NCI-H748 (cell line): ENCODE measurements around the gene WWOX.

ENCODE experiments used
- DNase-seq: peaks from one replicate; lab custom pipeline; 2025; ENCODE audit not compliant: unreplicated experiment; lab: John Stamatoyannopoulos, UW

Gene WWOX

DNA sequence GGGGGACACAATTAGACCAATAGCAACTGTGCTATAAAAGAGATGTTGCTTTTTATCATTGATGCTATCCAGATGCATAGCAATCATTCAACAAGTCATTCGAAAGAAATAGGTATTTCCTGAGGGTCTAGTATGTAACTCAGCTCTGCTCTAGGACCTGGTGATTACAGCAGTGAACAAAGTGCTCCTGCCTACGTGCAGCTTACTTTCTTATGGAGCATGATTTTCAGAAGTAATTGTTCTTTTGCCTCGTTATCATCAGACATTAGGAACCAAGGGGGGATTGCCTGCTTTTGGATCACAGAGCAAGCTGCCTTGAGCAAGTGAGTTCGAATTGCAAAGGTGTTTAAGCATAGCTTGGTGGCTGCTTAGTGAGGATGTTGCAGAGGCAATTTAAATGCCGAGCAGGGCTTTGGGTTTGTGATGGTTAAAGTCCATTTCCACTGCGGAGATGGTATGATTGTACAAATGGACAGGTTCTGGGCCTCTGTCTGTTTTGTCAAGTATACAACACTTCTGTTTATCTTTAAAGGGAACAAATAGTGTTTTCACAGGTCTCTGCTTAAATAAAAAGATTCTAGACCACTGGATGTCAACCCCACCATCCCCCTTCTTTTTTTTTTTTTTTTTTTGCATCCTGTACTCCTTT is 41.5 kb downstream of the WWOX start:
- no peak for DNase-seq

DNA sequence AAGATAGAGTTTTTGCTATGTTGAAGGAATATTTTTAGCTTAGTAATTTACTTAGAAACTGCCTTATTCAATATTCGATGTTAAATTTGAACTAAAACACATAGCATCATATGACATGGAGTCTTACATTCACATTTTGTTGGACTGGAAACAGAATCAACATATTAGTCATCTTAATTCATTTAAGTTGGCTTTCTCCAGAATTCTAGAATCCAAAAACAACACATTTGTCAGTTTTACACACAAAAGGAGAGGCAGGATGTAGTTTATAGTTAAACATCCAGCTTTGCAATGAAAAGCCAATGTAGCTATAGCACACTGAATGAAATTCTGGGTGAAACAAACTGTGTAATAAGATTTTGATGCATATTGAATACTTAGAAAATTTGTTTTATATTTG is 43.3 kb downstream of the WWOX start:
- no peak for DNase-seq

DNA sequence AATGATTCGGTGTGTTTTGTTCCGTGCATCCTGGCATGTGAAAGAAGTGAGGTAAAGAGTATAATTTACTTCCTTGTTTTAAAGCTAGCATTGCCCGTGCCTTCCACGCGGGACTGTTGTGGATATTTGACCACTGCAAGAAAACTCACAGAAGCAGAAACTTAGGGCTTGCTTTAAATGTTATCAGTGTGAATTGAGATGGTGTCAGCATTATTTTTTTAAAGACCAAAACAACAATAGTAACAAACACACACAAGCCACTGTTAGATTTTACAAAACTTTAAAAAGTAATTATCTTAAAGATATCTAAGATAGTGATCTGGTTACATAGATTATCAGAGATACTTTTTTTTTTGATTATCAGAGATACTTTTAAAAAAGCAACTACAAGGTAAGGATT is 47.4 kb downstream of the WWOX start:
- DNase-seq = no peak

DNA sequence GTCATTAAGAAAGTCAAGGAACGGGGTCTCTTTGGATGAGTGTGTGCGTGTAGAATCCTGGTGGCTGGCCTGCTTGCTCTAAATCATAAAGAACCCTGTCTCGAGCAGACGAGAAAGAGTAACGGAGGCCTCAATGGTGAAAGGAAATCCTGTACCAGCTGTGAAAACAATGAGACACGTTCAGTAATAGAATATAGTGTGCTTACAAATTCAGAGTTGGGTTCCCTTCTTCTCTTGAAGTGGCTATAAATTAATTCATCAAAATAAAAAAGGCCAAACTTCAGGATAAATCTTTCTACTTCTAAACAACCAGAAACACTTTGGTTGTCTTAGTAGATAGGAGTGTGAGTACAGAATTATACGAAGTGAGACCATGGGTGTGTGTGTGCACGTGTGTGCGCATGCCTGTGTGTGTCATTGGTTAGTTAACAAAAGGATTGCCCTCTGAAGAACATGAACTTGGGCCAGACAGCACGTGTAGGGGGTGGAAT is 48.5 kb downstream of the WWOX start:
- DNase-seq = no peak

DNA sequence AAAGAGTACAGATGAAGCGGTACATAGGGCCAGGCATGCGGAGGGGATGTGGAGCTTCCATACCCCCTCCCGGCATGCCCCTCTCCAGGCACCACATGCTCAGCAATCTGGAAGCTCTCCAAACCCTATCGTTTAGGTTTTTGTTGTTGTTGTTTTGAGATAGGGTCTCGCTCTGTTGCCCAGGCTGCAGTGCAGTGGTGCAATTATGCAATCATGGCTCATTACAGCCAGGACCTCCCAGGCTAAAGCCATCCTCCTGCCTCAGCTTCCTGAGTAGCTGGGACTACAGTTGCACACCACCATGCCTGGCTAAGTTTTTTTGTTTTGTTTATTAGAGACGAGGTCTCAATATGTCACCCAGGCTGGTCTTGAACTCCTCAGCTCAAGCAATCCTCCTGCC is 50.8 kb downstream of the WWOX start:
- DNase-seq = no peak

DNA sequence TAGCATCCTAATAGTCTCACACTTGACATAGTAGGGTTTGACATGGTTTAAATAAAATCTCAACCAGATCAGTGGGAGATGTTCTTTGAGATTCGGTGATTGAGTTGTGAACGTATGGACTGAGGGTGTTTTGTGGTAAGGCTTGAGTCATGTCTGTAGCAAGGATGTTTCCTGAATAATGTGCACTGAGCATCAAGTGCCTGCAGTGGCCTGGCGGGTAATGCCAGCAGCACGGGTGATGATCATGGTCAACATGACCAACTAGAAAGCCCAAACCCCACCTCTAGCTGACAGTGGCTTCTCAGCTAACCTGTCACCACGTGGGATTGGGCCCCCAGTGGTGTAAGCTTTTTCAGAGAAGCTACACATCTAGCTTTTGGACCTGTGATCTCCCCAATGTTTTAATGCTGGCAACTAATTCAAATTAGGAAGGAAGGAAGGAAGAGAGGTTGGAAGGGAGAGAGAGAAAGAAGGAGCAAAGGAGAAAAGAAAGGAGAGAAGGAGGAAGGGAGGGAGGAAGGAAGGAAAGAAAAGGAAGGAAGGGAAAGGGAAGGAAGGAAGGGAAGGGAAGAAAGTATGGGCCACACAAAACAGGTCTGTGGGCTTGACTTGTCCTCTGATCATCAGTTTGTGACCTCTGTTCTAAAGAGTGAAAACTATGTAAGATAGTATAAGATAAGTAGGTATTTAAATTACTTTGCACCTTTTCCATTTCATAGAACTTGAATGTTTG is 55.4 kb downstream of the WWOX start:
- DNase-seq = no peak

DNA sequence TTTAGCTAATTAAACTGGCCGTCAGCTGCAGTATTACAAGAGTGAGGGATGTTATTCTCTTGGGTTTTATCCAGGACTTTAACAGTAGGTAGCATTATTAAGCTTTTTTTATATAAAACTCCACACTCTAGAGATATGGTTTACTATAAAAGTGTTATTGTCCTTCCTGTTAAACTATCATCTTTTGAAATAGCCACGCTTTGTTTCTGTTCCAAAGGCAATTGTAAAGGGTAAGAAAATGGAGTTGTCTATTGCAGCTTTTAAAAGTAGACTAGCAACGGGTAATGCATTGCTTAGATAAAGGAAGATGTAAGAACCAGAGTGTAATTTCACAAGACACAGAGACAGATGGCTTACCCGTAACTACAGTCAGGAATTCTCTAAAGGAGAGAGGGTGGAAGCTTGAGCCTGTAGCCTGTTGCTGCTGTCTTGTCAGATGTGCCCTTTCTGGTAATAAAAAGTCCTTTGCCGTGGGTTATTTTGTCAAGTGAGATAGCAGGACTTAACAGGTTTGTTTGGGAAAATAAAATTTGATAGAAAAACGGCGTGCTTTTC is 56.4 kb downstream of the WWOX start:
- DNase-seq = no peak

DNA sequence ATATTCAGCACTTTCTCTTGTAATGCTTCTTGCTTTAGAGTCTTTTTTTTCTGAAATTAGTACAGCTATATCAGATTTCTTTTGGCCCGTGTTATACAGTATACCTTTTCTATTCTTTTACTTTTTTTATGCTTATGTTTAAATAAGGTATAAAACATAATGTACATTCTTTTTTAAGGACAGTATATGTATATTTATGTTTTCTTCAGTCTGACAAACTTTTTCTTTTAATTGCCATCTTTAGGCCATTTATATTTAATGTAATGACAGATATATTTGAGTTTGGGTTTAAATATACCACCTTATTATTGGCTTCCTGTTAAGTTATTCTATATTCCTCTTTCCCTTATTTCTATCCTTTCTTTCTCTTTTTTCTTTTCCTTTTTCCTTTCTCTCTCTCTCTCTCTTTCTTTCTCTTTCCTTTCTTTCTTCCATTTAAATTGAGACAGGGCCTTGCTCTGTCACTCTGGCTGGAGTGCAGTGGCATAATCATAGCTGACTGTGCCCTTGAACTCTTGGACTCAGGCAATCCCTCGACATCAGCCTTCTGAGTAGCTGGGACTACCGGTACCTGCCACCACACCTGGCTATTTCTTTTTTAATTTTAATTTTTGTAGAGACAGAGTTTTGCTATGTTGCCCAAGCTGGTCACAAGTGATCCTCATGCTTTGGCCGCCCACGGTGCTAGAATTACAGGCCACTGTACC is 61.7 kb downstream of the WWOX start:
- DNase-seq = no peak

DNA sequence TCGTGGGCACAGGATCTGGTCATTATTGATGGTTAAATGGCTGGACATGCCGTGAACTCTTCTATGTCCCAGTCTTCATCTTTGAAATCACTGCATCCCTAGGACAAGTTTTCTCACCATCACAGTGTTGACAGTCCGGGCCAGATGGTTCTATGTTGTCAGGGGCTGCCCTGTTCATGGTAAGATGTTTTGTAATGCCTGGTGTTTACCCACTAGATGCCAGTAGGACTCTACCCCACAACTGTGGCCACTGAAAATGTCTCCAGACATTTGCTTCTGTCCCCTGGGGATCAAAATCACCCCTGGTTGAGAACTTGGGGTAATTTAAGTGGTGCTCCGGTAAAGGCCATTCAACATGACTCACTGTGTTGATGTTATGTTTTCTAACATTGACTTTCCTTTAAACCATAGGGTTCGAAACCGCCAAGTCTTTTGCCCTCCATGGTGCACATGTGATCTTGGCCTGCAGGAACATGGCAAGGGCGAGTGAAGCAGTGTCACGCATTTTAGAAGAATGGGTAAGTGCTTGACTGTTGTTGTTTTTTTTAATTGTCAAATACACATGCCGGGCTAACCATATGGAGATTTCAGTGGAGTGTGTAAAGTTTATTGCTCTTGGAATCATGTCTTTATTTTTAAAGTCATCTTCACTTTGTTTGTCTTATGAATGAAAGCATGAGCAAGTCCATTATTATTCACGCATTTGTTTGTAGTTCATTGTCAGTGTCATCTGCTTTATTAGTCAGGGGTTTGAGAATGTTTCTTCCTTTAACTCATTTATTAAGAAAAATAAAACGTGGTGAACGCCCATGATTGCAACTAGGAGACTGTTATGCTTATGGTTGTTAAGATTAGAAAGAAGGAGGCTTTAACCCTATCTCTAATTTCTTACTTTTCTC is 64.6 kb downstream of the WWOX start:
- DNase-seq = no peak

DNA sequence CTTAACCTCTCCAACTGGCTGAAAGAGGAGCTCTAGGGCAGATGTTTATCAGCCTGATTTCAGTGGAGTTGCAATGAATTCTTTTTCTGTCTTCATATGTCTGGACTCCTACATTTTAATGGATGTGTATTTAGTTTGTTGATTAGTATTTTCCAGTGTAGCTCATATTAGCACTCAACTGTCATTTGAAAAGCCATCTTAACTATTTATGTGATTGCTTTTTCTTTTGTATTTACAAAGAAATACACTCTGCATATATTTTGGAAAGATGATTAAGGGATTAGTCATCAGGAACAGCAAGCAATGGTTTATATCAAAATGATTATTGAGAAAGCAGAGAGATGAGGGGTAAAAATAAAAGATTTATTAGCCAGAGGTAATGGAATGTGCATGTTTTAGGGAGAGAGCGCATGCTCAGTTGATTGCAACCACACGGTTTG is 71.1 kb downstream of the WWOX start:
- no peak for DNase-seq

DNA sequence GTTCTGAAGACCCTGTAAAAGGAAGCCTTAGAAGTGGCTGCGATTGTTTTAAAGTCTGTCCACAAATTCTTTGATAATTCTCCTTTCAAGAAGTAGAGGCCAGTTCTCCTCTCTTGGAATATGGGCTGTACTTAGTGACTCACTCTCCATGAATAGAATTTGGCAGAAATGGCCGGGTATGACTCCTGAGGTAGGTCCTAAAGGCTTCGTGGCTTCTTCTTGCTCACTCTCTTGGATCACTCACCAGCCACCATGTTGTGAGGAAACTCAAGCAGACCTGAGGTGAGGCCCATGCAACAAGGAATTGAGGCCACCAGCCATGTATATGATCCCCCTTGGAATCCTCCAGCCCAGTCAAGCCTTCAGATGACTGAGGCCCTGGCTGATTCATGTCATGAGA is 75.8 kb downstream of the WWOX start:
- no peak for DNase-seq

DNA sequence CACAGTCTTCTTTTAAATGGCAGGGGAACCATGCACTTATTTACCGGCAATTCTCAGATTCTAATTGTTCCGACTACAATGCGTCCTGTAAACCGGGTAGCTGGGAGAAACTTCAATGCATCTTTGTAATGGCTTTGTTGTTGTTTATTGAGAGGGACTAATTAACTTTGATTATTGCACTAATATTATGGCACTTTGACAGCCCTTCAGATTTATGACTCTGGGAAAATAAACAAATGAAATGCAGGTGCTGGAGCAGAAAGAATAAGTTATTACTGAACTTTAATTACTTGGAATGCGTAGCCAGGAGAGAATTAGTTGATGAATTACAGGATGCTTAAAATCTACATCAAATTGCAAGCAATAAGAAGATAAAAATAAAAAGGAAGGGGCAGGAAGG is 77.0 kb downstream of the WWOX start:
- DNase-seq = peak; percentile 65

DNA sequence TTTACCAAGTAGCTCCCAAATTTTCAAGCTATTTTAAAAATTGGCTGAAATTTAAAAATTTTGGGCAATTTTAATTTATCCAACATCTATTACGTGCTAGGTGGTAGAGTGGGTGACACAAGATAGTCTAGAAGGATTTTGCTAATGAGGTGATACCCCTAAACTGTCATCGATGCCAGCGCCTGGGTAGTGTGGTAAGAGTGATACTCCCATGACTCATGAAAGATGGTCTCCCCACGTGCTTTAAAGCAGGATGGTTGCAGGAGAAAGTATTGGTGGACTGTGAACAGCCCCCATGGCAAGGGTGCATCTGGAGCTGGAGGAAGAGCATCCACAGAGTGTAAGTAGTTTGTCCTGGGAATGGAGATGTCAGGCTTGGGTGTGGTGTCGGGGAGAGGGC is 77.8 kb downstream of the WWOX start:
- DNase-seq = no peak

DNA sequence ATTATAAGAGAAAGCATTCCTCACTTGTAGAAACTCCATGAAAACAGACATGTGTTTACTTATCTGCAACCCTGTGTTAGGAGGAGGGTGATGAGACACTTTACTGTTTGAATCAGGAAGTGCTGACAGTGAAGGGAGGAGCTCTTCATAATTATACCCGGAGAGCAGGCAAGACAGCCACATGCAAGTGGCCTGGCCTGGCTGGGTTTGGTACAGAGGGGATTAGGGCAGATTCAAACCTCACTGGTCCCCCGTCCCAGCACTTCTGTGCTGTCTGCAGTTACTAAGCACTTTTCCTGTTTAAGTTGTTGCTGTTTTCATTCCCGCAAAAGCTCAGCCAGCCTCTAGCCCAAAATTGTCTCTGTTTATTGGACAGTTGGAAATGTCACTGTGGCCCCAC is 78.5 kb downstream of the WWOX start:
- DNase-seq = peak; percentile 76

DNA sequence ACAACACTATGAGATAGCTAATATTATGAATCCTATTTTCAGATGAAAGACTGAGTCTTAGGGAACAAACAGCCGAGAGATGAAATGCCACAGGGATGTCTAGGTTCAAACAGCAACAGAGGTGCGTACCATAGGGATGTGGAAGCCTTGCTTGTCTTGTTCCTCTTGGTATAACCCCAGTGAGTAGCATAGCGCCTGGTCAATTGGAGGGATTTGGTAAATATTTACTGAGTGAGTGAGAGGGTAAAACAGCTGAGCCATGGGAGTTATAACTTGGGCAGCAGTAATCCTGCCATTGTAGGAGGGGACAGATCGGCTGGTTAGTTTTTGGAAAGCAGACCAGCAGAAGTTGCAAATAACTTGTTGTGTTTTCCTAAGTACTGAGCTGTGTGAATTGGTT is 80.2 kb downstream of the WWOX start:
- peak; percentile 61 for DNase-seq

DNA sequence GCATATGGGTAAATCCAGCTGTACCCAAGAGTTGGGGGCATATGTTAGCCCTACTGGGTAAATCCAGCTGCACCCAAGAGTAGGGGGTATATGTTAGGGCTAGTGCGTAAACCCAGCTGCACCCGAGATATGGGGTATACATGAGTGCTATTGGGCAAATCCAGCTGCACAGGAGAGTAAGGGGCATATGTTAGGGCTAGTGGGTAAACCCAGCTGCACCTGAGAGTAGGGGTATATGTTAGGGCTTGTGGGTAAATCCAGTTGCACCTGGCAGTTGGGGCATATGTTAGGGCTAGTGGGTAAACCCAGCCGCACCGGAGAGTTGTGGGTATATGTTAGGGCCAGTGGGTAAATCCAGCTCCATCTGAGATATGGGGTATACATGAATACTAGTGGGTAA is 80.9 kb downstream of the WWOX start:
- no peak for DNase-seq

DNA sequence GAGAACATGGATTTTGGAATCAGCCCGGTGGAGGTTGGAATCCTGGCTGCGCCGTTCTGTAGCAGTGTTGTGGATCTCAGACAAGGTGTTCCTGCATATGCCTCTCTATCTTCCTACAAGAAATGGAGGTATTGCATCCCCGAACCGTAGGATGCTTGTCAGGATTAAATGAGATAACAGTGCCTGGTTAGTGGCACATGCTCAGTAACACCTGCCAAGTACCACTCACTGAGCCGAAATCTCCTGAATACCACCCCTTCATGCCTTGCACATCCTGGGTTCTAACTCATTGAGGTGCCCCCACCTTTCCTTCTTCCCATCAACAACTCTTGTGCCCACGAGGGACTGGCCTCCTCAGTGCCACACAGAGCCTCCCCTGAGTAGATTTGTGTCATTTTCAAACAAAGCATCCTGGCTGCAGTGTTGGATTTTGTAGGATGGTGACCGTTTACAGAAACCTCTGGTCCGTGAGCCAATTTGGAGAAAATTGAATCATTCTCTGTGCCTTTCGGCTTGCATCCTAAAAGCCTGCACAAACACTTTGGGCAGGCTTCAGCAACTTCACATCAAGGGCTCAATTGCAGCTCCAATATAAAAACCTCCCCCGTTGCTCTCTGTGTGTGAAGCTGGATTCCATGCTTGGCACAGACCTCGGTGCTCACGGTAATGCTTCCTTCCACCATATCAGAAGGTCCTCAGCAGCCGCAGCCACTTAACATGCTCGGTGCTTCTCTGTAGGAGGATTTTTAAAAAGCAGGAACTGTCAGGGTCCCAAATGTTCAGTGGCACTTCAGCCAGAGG is 84.2 kb downstream of the WWOX start:
- DNase-seq = peak; percentile 71

DNA sequence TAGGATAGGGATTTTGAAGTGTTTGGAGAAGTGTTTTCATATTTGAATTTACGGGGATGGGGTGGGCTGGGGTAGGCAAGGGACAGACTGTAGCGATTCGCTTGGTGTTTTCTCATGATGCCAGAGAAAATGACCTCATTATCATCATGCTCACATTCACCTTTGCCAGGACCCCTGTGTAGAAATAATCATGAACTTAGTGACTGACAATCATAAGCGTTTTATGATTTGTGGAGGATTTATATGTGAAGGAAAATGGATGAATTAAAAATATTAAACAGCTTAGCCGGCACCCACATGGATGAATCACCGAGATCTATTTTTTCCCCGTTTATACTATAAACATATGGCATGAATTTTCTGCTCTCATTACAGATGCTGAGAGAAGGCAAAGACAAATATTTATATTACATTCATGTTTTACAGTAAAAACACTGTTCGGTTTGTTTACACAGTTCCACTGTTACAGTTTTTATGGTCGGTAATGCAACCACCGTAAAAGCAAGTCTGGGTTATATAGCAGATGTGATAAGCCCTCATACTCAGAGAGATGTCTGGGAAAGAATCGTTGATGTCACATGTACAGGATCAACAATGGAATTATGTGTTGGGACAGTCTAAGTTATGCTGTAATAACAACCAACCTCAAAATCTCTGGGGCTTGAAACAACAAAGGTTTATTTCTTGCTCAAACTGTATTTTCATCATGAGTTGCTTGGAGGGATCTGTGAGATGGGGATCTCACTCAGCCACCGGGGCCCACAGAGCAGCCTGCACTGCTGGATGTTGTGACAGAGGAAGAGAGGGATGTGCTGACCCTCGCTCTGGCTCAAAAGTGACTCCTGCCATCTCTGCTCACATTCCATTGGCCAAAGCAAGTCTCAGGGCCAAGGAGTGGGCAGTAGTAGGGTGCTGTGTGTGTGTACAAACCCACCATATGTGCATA is 85.1 kb downstream of the WWOX start:
- peak; percentile 81 for DNase-seq

DNA sequence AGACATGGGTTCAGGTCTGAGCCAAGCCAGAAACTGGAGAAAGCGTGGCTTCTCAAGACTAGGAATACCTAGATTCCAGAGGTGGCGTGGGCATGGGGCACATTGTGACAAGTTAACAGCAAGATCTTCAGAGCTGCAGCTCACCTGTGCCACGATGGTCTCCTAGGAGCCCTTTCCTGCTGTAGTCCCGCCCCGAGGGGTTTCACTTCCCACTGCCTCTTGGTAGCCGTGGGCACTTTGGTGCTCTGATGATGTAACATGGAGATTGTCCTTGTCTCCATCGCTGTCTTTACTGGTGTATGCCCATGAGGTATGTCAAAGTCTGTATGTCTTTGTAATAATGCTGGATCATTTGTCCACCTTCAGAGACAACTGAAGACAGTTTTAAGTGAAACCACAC is 89.7 kb downstream of the WWOX start:
- no peak for DNase-seq
